NB4 (cell line): ENCODE results near the gene ILDR2.
A peak's percentile ranks its signal among the peaks of the same experiment; 100 is the strongest.

Experiments used
- DNase-seq: peaks from one replicate; pipeline ENCODE4 v3.0.0; 2010; ENCODE audit warnings: low read depth
- H3K4me3 ChIP-seq: one replicate; pipeline ENCODE4 v1.5.1; 2011; ENCODE audit warnings: mild to moderate bottlenecking, low read depth, low read length, moderate library complexity
- MAX ChIP-seq: IDR thresholded peaks from 2 replicates; pipeline ENCODE4 v1.6.1; 2011; ENCODE audit warnings: low read depth, low read length
- MYC ChIP-seq: IDR thresholded peaks from 2 replicates; pipeline ENCODE4 v1.6.1; 2011; ENCODE audit warnings: low read depth, low read length
- POLR2A ChIP-seq: IDR thresholded peaks from 2 replicates; pipeline ENCODE4 v1.6.1; 2011; ENCODE audit warnings: mild to moderate bottlenecking; ENCODE audit not compliant: insufficient read length; ENCODE audit errors: extremely low read depth
- TF ChIP-seq, protein P1 (sequence below): IDR thresholded peaks from one replicate; pipeline ENCODE4 v1.5.1; 2012; ENCODE audit warnings: low read depth, low read length

Gene ILDR2

DNA sequence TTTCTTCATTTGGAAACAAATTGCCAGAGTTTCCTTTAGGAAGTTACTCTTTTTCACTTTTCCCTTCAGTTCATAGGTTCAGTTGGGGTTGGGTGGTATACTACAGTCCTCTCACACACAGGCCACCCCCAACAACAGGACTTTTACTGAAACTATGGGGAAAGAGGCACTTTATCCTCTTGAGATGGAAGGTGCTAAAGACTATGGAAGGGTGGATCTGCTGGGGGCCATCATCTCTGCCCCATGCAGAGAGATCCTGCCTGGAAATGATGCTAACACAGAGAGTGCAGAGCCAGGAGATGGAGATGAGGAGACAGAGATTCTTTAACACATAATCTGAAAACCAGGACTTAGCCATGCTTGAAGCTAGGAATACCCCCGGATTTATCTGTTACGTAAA, 24.3 kb downstream of the ILDR2 start:
- TF ChIP-seq POLR2A (no peak), MYC (no peak), MAX (no peak)
- TF ChIP-seq, protein P1, sequence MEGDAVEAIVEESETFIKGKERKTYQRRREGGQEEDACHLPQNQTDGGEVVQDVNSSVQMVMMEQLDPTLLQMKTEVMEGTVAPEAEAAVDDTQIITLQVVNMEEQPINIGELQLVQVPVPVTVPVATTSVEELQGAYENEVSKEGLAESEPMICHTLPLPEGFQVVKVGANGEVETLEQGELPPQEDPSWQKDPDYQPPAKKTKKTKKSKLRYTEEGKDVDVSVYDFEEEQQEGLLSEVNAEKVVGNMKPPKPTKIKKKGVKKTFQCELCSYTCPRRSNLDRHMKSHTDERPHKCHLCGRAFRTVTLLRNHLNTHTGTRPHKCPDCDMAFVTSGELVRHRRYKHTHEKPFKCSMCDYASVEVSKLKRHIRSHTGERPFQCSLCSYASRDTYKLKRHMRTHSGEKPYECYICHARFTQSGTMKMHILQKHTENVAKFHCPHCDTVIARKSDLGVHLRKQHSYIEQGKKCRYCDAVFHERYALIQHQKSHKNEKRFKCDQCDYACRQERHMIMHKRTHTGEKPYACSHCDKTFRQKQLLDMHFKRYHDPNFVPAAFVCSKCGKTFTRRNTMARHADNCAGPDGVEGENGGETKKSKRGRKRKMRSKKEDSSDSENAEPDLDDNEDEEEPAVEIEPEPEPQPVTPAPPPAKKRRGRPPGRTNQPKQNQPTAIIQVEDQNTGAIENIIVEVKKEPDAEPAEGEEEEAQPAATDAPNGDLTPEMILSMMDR, result no peak
- H3K4me3 ChIP-seq, result no peak overlapping the region
- DNase-seq, result no peak

DNA sequence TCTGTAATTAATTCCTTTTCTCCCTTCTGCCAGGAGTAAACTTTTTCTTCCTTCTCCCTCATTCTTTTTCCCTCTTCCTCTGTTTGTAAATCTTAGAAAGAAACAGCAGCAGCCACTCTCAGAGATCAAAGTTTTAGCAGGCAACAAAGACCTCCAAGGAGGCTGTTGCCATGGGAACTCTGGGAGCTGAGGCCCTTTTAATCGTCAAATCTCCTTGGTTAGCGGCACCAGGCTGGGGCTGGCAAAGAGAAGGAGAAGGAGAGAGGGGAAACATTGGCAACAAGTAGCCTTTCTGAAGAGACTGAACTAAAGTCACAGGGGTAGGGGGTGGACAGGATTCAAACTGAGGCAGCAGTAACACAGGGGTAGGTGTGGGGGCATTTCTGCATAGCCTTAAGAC, 25.2 kb downstream of the ILDR2 start:
- H3K4me3 ChIP-seq, result no peak overlapping the region
- no peak for DNase-seq
- TF ChIP-seq MAX (no peak), POLR2A (no peak), MYC (no peak)
- TF ChIP-seq, protein P1, result no peak

DNA sequence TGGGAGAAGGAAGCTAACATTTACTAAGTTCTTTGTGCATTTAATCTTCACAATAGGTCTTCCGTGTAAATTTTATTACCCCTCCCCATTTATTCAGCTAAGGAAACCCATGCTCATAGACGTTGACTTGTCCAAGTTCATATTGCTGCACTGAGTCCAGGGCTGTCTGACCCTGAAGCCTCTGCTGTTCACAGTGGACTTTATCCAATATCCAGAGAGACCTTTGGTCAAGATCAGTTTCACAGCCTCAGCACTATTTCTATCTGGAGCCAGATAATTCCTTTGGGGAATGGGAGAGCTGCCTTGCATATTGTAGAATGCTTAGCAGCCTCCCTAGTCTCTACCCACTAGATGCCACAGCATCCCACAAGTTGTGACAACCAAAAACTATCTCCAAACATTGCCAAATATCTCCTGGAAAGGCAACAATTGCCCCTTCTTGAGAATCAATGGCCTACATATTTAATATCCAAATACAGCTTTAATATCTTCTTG, 26.4 kb downstream of the ILDR2 start:
- TF ChIP-seq, protein P1, result no peak
- TF ChIP-seq MAX (no peak), POLR2A (no peak), MYC (no peak)
- DNase-seq, result no peak
- no peak overlapping the region for H3K4me3 ChIP-seq

GRCh38 chr1:166947398-166948043, 27.8 kb downstream of the ILDR2 start:
- TF ChIP-seq MAX, result no peak
- peak; percentile 67 for DNase-seq
- H3K4me3 ChIP-seq, result no peak overlapping the region

DNA sequence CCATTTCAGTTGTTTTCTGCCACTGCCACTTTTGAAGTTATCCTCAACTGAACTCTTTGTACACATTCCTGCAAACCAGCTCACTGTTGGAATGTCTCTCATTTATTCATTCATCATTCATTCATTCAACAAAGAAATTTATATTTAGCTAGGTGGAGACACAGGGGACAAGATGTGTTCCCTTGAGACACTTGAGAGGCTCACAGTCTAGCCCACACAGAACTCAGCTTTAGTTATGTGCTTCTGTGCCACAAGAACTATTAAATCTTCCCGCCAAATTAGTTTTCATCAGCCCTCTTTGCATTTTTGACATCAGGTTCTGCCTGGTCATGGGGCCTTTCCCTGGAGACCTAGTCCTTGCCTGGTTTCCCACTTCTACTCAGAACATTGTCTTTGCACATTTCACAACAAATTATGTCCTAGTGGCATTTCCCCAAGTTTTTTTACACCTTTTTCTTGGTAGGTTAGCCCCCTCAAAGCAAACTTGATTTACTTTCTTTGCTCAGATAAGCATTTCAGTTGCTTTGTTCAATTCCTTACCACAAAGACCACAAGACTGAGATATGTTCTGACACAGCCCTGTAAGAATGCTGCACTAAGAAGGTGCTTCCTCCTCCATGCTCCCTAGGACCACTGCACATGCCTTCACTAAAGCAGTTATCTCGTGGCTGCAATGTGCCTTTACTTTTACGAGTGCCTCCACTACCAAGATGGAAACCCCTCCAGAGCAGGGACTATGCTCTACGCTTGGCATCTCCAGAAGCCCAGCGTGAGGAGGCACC, 31.0 kb downstream of the ILDR2 start:
- no peak overlapping the region for H3K4me3 ChIP-seq
- peak; percentile 51 for DNase-seq
- TF ChIP-seq MYC (no peak), MAX (no peak), POLR2A (no peak)
- TF ChIP-seq, protein P1, result no peak

DNA sequence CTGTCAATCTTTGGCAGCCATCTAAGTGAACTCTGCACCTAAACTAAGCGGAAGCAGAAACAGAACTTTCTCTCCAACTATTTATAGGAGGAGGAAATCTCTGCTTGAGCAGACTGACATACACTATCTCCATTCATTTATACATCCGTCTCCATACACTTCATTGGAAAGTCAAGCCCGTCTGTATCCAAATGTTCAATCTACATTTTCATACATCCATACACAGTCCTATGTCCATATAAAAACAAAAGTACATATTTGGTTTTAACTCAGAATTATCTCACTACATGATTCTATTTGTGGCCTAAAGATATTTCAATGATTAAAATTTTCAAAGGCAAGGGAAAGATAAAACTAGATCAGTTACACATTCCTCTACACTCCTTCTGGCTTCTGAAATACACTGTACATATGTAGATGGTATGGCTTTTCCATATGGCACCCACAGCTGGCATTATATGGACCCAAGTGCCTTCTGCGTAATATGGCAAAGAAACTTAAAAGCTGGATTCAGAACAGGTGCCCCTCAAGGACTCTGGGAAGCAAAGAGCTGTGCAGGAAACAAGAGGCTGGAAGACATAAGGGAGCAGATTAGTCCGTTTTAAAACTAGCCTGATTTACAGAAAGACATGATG, 35.5 kb downstream of the ILDR2 start:
- no peak for DNase-seq
- no peak overlapping the region for H3K4me3 ChIP-seq
- TF ChIP-seq MAX (no peak), MYC (no peak), POLR2A (no peak)
- TF ChIP-seq, protein P1, result no peak
